ENCODE data around the gene TRIM14.
"Not testable (repeated sequence)": the region's sequence is repeated elsewhere in the genome, so short reads cannot be mapped to it uniquely, and the experiment has no call there.

Gene TRIM14

GRCh38 chr9:98045234-98046179, 73.5 kb downstream of the TRIM14 start:
- peak; percentile 63 to 86 for DNase-seq

GRCh38 chr9:98043915-98044314, 75.1 kb downstream of the TRIM14 start:
- no peak for DNase-seq

GRCh38 chr9:98040212-98040611, 78.8 kb downstream of the TRIM14 start:
- DNase-seq: no peak

- no peak for DNase-seq
These were observed 79.4 kb downstream of the TRIM14 start for GRCh38 chr9:98039607-98040017.

GRCh38 chr9:98038958-98039357, 80.1 kb downstream of the TRIM14 start:
- no peak for DNase-seq

GRCh38 chr9:98037357-98037756, 81.7 kb downstream of the TRIM14 start:
- no peak for DNase-seq

- DNase-seq: peak; percentile 88 to 90
These were observed 84.2 kb downstream of the TRIM14 start for GRCh38 chr9:98034593-98035546.

GRCh38 chr9:98031935-98032334, 87.1 kb downstream of the TRIM14 start:
- DNase-seq: no peak

- no peak for DNase-seq
These were observed 87.9 kb downstream of the TRIM14 start for GRCh38 chr9:98031169-98031568.

GRCh38 chr9:98024702-98025101, 94.3 kb downstream of the TRIM14 start:
- no peak for DNase-seq

- no peak for DNase-seq
These were observed 96.6 kb downstream of the TRIM14 start for GRCh38 chr9:98022447-98022846.

- DNase-seq: no peak
These were observed 97.5 kb downstream of the TRIM14 start for GRCh38 chr9:98021306-98022040.

- no peak for DNase-seq
These were observed 98.4 kb downstream of the TRIM14 start for GRCh38 chr9:98020476-98021145.

GRCh38 chr9:98019869-98020268, 99.2 kb downstream of the TRIM14 start:
- DNase-seq: not testable (repeated sequence)

Measured in CD4-positive, alpha-beta T cell treated with Interleukin-4 for 1 hour (primary cell).